Activated CD4-positive, alpha-beta memory T cell treated with anti-CD3 and anti-CD28 coated beads, Interleukin-2, amount 10 ng/mL, durations not matched to agents 7 days and 5 days (primary cell): ENCODE measurements around the gene SAFB. TPM values are rescaled to one million over a fixed set of nuclear protein-coding genes. Genes with fewer than 3 reads are reported as not detected.
A peak's percentile ranks its signal among the peaks of the same experiment; 100 is the strongest.
"Not testable (repeated sequence)": the region's sequence is repeated elsewhere in the genome, so short reads cannot be mapped to it uniquely, and the experiment has no call there.

Experiments
- CTCF ChIA-PET: fragments of 350-600 bp; sonication (Branson Sonifier 250); formaldehyde crosslinking; loops from one replicate; lab custom pipeline; 2021; ENCODE audit warnings: antibody characterized with exemption, inconsistent platforms; lab: Charles Lee
- POLR2A ChIA-PET: fragments of 350-600 bp; sonication (Branson Sonifier 250); formaldehyde crosslinking; loops from one replicate; lab custom pipeline; 2021; ENCODE audit warnings: antibody characterized with exemption; lab: Charles Lee
- DNase-seq: peaks from one replicate; pipeline ENCODE4 v3.0.0-alpha.2; 2020
- H3K27ac Mint-ChIP-seq: one replicate; pipeline ENCODE4 v1.8.0; 2021; ENCODE audit warnings: mild to moderate bottlenecking, mixed read lengths
- H3K27me3 Mint-ChIP-seq: one replicate; pipeline ENCODE4 v1.8.0; 2021; ENCODE audit warnings: mixed read lengths
- H3K36me3 Mint-ChIP-seq: one replicate; pipeline ENCODE4 v1.8.0; 2021; ENCODE audit warnings: low read depth, mixed read lengths
- H3K4me1 Mint-ChIP-seq: one replicate; pipeline ENCODE4 v1.8.0; 2021; ENCODE audit warnings: mixed read lengths
- H3K4me3 Mint-ChIP-seq: one replicate; pipeline ENCODE4 v1.8.0; 2021; ENCODE audit warnings: mild to moderate bottlenecking, mixed read lengths
- H3K9me3 Mint-ChIP-seq: one replicate; pipeline ENCODE4 v1.8.0; 2021; ENCODE audit warnings: mixed read lengths
- total RNA-seq, 2 experiments: library from RNA; stranded (reverse); gene quantifications; one replicate each; pipeline ENCODE4 v1.2.3, GENCODE V29; 2021

Gene SAFB
- total RNA-seq, 2 experiments from 2014 or later, result 124 to 126 TPM

DNA sequence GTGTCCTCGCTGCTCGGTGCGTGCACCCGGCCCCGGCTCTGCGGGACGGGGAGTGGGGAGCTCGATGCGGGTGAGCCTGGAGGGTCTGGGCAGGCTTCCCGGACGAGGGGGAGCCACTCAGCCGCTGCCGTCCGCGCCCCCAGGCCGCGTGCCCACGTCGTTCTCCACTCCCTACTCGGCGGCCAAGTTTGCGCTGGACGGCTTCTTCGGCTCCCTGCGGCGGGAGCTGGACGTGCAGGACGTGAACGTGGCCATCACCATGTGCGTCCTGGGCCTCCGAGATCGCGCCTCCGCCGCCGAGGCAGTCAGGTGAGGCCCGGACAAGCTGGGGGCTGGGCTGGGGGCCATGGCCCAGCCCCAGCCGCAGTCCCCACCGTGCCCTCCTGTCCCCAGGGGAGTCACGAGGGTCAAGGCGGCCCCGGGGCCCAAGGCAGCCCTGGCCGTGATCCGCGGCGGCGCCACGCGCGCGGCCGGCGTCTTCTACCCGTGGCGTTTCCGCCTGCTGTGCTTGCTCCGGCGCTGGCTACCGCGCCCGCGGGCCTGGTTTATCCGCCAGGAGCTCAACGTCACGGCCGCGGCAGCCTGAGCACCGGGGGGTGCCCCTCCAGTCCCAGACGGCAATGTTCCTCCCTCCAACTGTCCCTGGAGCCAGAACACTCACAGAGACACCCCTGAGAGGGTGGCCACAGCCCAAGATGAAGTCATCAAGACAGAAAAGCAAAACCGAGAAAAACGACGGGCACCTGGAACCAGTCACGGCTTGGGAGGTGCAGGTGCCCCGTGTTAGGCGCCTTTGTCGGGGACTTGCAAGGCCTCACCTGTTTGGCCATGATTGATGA lies 64.7 kb downstream of the SAFB start:
- DNase-seq, result no peak
- Mint-ChIP-seq H3K4me3 (peak overlapping the region; percentile 75), H3K4me1 (peaks cover 30% of the 10 kb centered on the region), H3K36me3 (peaks cover 21% of the 10 kb centered on the region), H3K27ac (no peak overlapping the region), H3K9me3 (no peaks in the 10 kb centered on the region), H3K27me3 (no peaks in the 10 kb centered on the region)
- POLR2A ChIA-PET, result interaction anchor here (0.7 to 2.3 kb wide), 6 partner anchors 9 to 140 kb away, joined by 3 to 19 read pairs (median 4); partner anchors contain the start of genes CATSPERD, LONP1, SAFB and SAFB2
- CTCF ChIA-PET, result interaction anchor here (0.7 to 2.3 kb wide), 15 partner anchors 21 to 1698 kb away, joined by 3 to 21 read pairs (median 4); partner anchors contain the start of genes CATSPERD, DUS3L, FEM1A and KDM4B

GRCh38 chr19:5688262-5688881 lies 65.5 kb downstream of the SAFB start:
- H3K4me1 Mint-ChIP-seq, result peaks cover 37% of the 10 kb centered on the region
- CTCF ChIA-PET, result interaction anchor here (0.6 to 2.4 kb wide), 4 partner anchors 12 to 294 kb away, joined by 3 to 19 read pairs (median 4); partner anchors contain the start of genes SAFB and SAFB2
- peaks cover 29% of the 10 kb centered on the region for H3K36me3 Mint-ChIP-seq
- not testable (repeated sequence) for H3K27ac Mint-ChIP-seq, H3K27me3 Mint-ChIP-seq, DNase-seq, H3K9me3 Mint-ChIP-seq
- POLR2A ChIA-PET, result interaction anchor here (4.1 kb wide), 1 partner anchor 31 kb away, joined by 109 read pairs; the partner anchor contains the start of genes CATSPERD and LONP1
- H3K4me3 Mint-ChIP-seq, result peak overlapping the region; percentile 18

- Mint-ChIP-seq H3K4me1 (peaks cover 41% of the 10 kb centered on the region), H3K27ac (peak within 1 kb of the TSS; percentile 91), H3K36me3 (peaks cover 43% of the 10 kb centered on the region), H3K9me3 (no peaks in the 10 kb centered on the region), H3K27me3 (no peaks in the 10 kb centered on the region), H3K4me3 (peak within 1 kb of the TSS; percentile 90)
- POLR2A ChIA-PET, result interaction anchor here (0.6 to 4.1 kb wide), 20 partner anchors 8 to 734 kb away, joined by 3 to 109 read pairs (median 4); partner anchors contain the start of genes CATSPERD, DUS3L, KHSRP and LONP1
- CTCF ChIA-PET, result interaction anchor here (0.6 to 2.8 kb wide), 21 partner anchors 9 to 418 kb away, joined by 3 to 76 read pairs (median 4); partner anchors contain the start of genes CATSPERD, DUS3L, LONP1 and SAFB
- DNase-seq, result peak; percentile 99
Measured at GRCh38 chr19:5690125-5690954, 67.5 kb downstream of the SAFB start, which contains the start of gene RPL36. RPL36 (plus strand) TSS chr19:5690295; CDS start chr19:5690508, 213 bp downstream.

GRCh38 chr19:5690955-5691821 lies 68.3 kb downstream of the SAFB start:
- peaks cover 43% of the 10 kb centered on the region for H3K36me3 Mint-ChIP-seq
- H3K4me3 Mint-ChIP-seq, result peak overlapping the region; percentile 90
- H3K4me1 Mint-ChIP-seq, result peaks cover 41% of the 10 kb centered on the region
- H3K27me3 Mint-ChIP-seq, result no peaks in the 10 kb centered on the region
- CTCF ChIA-PET, result interaction anchor here (0.6 to 2.8 kb wide), 7 partner anchors 18 to 213 kb away, joined by 3 to 76 read pairs (median 4); partner anchors contain the start of genes CATSPERD, LONP1 and VMAC
- POLR2A ChIA-PET, result interaction anchor here (0.8 to 4.1 kb wide), 16 partner anchors 8 to 734 kb away, joined by 3 to 109 read pairs (median 6); partner anchors contain the start of genes CATSPERD, DUS3L, KHSRP and LONP1
- H3K27ac Mint-ChIP-seq, result peak overlapping the region; percentile 91
- peak; percentile 47 for DNase-seq
- H3K9me3 Mint-ChIP-seq, result no peaks in the 10 kb centered on the region

GRCh38 chr19:5691822-5692722 lies 69.2 kb downstream of the SAFB start:
- Mint-ChIP-seq H3K4me1 (peaks cover 36% of the 10 kb centered on the region), H3K4me3 (peak overlapping the region; percentile 90), H3K36me3 (peaks cover 49% of the 10 kb centered on the region), H3K27me3 (no peaks in the 10 kb centered on the region), H3K27ac (peak overlapping the region; percentile 91), H3K9me3 (no peaks in the 10 kb centered on the region)
- POLR2A ChIA-PET, result interaction anchor here (0.9 to 4.1 kb wide), 10 partner anchors 10 to 136 kb away, joined by 3 to 109 read pairs (median 8); partner anchors contain the start of genes CATSPERD, DUS3L, LONP1 and SAFB
- CTCF ChIA-PET, result interaction anchor here (0.6 to 1.3 kb wide), 3 partner anchors 22 to 144 kb away, joined by 3 to 4 read pairs (median 3); no protein-coding TSS in a partner anchor
- no peak for DNase-seq

DNA sequence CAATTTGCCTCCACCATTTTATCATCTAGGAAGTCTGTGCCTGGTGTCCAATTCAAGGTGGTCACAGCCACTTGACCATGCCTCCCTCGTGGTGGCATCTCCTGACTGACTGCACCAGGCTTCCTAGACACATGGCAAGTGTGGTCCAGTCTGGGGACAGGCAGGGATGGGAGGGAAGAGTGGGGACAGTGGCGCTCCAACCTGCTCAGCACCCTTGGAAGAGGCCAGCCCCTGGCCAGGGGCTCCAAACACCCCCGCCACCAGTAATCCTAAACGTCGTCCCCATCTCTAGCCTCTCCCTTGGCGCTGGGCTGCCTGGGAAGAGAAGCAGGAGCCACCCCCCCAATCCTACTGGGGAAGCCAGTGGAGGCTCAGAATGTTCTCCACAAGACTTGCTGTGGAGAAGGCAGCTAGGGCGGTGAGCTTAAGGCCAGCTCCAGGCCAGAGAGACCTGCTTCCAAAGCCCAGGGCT lies 69.9 kb downstream of the SAFB start:
- peak overlapping the region; percentile 90 for H3K4me3 Mint-ChIP-seq
- no peaks in the 10 kb centered on the region for H3K9me3 Mint-ChIP-seq
- H3K27ac Mint-ChIP-seq, result peak overlapping the region; percentile 65
- POLR2A ChIA-PET, result interaction anchor here (1.1 kb wide), 1 partner anchor 88 kb away, joined by 3 read pairs; no protein-coding TSS in a partner anchor
- peaks cover 51% of the 10 kb centered on the region for H3K36me3 Mint-ChIP-seq
- DNase-seq, result no peak
- CTCF ChIA-PET, result no interaction called here
- H3K27me3 Mint-ChIP-seq, result no peaks in the 10 kb centered on the region
- peaks cover 35% of the 10 kb centered on the region for H3K4me1 Mint-ChIP-seq

- Mint-ChIP-seq H3K4me1 (peaks cover 31% of the 10 kb centered on the region), H3K27ac (peak overlapping the region; percentile 44), H3K4me3 (peak overlapping the region; percentile 90), H3K36me3 (peaks cover 51% of the 10 kb centered on the region), H3K27me3 (no peaks in the 10 kb centered on the region), H3K9me3 (no peaks in the 10 kb centered on the region)
- ChIA-PET POLR2A (interaction anchor here (1.1 kb wide), 1 partner anchor 87 kb away, joined by 3 read pairs; no protein-coding TSS in a partner anchor), CTCF (no interaction called here)
- DNase-seq, result no peak
Measured at GRCh38 chr19:5693195-5694166, 70.6 kb downstream of the SAFB start.

GRCh38 chr19:5694167-5694955 lies 71.5 kb downstream of the SAFB start:
- no peaks in the 10 kb centered on the region for H3K9me3 Mint-ChIP-seq
- no peak for DNase-seq
- POLR2A ChIA-PET, result interaction anchor here (1.1 kb wide), 1 partner anchor 86 kb away, joined by 3 read pairs; no protein-coding TSS in a partner anchor

More at GRCh38 chr19:5694167-5694955, 71.5 kb downstream of the SAFB start:
- CTCF ChIA-PET, result no interaction called here
- no peak overlapping the region for H3K27ac Mint-ChIP-seq
- no peak overlapping the region for H3K4me3 Mint-ChIP-seq
- peaks cover 29% of the 10 kb centered on the region for H3K4me1 Mint-ChIP-seq
- no peaks in the 10 kb centered on the region for H3K27me3 Mint-ChIP-seq
- peaks cover 58% of the 10 kb centered on the region for H3K36me3 Mint-ChIP-seq
